Retinal pigment epithelial cell (primary cell): ENCODE data around the gene BANF1.
A peak's percentile ranks its signal among the peaks of the same experiment; 100 is the strongest.

Experiments used
- DNase-seq: peaks from one replicate; pipeline ENCODE4 v3.0.0-alpha.2; 2010; ENCODE audit warnings: low read depth
- H3K4me3 ChIP-seq: 2 replicates; pipeline ENCODE4 v1.5.1; 2011; ENCODE audit warnings: mild to moderate bottlenecking, low read length, control low read depth, moderate library complexity
- CTCF ChIP-seq: conservative IDR thresholded peaks from 2 replicates; pipeline ENCODE4 v1.5.1; 2011; ENCODE audit warnings: low read depth, low read length, control low read depth, inconsistent platforms

The BANF1 gene

GRCh38 chr11:66011785-66012303 lies 9.5 kb downstream of the BANF1 start, which contains the start of gene CST6:
Gene CST6 (plus strand): TSS chr11:66012008. CDS start chr11:66012045, 37 bp downstream.
- TF ChIP-seq CTCF, result no peak
- no peak within 1 kb of the TSS for H3K4me3 ChIP-seq
- DNase-seq, result no peak

GRCh38 chr11:66012371-66012945 lies 10.2 kb downstream of the BANF1 start:
- no peak for TF ChIP-seq CTCF
- no peak for DNase-seq
- H3K4me3 ChIP-seq, result no peak overlapping the region

- no peak for DNase-seq
- H3K4me3 ChIP-seq, result no peak overlapping the region
- no peak for TF ChIP-seq CTCF
These were observed 10.9 kb downstream of the BANF1 start for GRCh38 chr11:66012946-66013761.

- no peak for DNase-seq
- no peak for TF ChIP-seq CTCF
- H3K4me3 ChIP-seq, result no peak overlapping the region
These were observed 11.4 kb downstream of the BANF1 start for GRCh38 chr11:66013762-66014100.

GRCh38 chr11:66014804-66015453 lies 12.6 kb downstream of the BANF1 start:
- TF ChIP-seq CTCF, result no peak
- H3K4me3 ChIP-seq, result no peak overlapping the region
- DNase-seq, result no peak

- TF ChIP-seq CTCF, result no peak
- DNase-seq, result peak; percentile 27
- H3K4me3 ChIP-seq, result no peak overlapping the region
These were observed 13.2 kb downstream of the BANF1 start for GRCh38 chr11:66015454-66015881.
